ENCODE results near the gene VPS25.

VPS25 gene

DNA sequence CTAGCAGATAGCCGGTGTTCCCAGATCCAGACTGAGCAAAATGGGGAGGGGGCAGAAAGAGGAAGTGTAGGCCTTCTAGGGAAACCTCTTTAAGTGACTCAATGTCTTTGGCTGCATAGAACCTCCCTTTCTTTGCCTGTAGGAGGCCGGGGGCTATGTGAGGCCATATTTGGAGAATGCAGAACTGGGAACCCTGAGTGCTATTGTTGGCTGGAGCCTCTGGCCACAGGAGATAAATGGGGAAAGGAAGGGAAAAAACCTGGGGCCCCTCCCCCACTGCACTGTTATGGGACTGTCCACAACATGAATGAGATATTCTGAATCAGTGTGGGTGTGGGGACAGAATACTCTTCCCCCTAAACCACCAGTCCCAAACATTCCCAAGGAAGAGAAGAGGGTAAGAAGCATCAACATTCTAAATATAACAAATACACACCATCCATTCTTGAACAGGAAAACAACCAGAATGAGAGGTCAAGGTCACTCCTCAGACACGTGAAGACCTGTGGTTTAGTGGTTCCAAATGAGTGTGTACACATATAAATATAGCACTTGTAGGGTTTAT is 2.4 kb downstream of the VPS25 start:
- Histone ChIP-seq H3K9me3 (ENCODE audit: control insufficient read depth, low read length) (no peaks in the 10 kb centered on the region), H3K4me2 (ENCODE audit: low read length) (no peak overlapping the region), H3K4me3 (ENCODE audit: low read depth, low read length) (no peak overlapping the region), H3K79me2 (no peaks in the 10 kb centered on the region), H3K27me3 (ENCODE audit: control insufficient read depth, insufficient read depth, low read length) (no peaks in the 10 kb centered on the region), H3K36me3 (ENCODE audit: control insufficient read depth, insufficient read depth, low read length) (no peaks in the 10 kb centered on the region), H3K9ac (no peak overlapping the region), H2AFZ (no peak overlapping the region), H3K4me1 (no peaks in the 10 kb centered on the region), H3K27ac (no peak overlapping the region)
- TF ChIP-seq, protein P1, sequence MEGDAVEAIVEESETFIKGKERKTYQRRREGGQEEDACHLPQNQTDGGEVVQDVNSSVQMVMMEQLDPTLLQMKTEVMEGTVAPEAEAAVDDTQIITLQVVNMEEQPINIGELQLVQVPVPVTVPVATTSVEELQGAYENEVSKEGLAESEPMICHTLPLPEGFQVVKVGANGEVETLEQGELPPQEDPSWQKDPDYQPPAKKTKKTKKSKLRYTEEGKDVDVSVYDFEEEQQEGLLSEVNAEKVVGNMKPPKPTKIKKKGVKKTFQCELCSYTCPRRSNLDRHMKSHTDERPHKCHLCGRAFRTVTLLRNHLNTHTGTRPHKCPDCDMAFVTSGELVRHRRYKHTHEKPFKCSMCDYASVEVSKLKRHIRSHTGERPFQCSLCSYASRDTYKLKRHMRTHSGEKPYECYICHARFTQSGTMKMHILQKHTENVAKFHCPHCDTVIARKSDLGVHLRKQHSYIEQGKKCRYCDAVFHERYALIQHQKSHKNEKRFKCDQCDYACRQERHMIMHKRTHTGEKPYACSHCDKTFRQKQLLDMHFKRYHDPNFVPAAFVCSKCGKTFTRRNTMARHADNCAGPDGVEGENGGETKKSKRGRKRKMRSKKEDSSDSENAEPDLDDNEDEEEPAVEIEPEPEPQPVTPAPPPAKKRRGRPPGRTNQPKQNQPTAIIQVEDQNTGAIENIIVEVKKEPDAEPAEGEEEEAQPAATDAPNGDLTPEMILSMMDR (IDR thresholded peaks at IDR 0.05): no peak

DNA sequence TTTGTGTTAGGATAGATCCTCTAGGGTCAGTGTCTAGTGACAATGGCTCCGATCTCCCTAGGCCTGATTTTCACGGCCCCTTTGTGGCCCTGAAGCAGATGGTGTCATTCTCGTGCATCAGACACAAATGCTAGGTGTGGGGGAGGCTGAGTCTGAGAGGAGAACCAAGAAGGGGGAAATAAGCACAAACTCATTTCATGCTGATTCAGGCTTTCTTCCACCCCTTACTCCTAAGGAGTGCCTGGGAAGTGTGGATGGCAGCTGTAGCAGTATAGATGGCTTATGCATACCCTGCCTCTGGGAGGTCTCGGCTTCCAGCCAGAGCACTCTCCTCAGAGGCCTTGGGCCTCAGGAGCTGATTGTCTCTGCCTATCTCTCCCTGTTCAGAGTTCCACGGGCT is 5.3 kb downstream of the VPS25 start:
- H3K9ac ChIP-seq: no peak overlapping the region
- H3K4me3 ChIP-seq (ENCODE audit: low read depth, low read length): no peak overlapping the region
- H3K36me3 ChIP-seq (ENCODE audit: control insufficient read depth, insufficient read depth, low read length): no peaks in the 10 kb centered on the region
- TF ChIP-seq, protein P1 (IDR thresholded peaks at IDR 0.05): no peak
- no peaks in the 10 kb centered on the region for H3K9me3 ChIP-seq (ENCODE audit: control insufficient read depth, low read length)
- H3K4me2 ChIP-seq (ENCODE audit: low read length): no peak overlapping the region
- H3K4me1 ChIP-seq: no peaks in the 10 kb centered on the region
- no peaks in the 10 kb centered on the region for H3K27me3 ChIP-seq (ENCODE audit: control insufficient read depth, insufficient read depth, low read length)
- no peak overlapping the region for H2AFZ ChIP-seq
- H3K79me2 ChIP-seq: no peaks in the 10 kb centered on the region
- no peak overlapping the region for H3K27ac ChIP-seq

DNA sequence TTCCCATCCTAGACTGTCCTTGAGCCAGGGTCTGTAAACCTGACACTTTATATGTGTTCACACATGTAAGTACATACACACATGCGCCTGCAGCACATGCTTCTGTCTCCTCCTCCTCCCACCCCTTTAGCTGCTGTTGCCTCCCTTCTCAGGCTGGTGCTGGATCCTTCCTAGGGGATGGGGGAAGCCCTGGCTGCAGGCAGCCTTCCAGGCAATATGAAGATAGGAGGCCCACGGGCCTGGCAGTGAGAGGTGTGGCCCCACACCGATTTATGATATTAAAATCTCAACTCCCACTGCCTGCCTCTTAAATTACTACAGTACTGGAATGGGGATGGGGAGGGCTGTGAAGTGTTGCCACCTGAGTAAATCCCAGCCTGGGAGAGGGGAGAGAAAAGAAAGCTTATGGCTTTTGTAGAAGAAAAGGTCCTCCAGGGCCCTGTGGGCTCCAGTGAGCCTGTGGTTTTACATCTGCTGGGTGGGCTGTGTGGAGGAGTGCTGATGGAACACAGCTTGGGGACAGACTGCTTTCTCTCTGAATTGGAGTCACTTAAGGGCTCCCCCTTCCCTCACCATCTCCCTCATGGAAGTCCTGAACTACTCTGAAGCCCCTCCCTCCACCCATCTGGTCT is 6.2 kb downstream of the VPS25 start:
- Histone ChIP-seq H3K4me1 (no peaks in the 10 kb centered on the region), H3K79me2 (no peaks in the 10 kb centered on the region), H3K4me2 (ENCODE audit: low read length) (no peak overlapping the region), H3K9ac (no peak overlapping the region), H3K4me3 (ENCODE audit: low read depth, low read length) (no peak overlapping the region), H3K27me3 (ENCODE audit: control insufficient read depth, insufficient read depth, low read length) (no peaks in the 10 kb centered on the region), H3K27ac (no peak overlapping the region), H3K9me3 (ENCODE audit: control insufficient read depth, low read length) (no peaks in the 10 kb centered on the region), H3K36me3 (ENCODE audit: control insufficient read depth, insufficient read depth, low read length) (no peaks in the 10 kb centered on the region), H2AFZ (no peak overlapping the region)
- TF ChIP-seq, protein P1 (IDR thresholded peaks at IDR 0.05): no peak

DNA sequence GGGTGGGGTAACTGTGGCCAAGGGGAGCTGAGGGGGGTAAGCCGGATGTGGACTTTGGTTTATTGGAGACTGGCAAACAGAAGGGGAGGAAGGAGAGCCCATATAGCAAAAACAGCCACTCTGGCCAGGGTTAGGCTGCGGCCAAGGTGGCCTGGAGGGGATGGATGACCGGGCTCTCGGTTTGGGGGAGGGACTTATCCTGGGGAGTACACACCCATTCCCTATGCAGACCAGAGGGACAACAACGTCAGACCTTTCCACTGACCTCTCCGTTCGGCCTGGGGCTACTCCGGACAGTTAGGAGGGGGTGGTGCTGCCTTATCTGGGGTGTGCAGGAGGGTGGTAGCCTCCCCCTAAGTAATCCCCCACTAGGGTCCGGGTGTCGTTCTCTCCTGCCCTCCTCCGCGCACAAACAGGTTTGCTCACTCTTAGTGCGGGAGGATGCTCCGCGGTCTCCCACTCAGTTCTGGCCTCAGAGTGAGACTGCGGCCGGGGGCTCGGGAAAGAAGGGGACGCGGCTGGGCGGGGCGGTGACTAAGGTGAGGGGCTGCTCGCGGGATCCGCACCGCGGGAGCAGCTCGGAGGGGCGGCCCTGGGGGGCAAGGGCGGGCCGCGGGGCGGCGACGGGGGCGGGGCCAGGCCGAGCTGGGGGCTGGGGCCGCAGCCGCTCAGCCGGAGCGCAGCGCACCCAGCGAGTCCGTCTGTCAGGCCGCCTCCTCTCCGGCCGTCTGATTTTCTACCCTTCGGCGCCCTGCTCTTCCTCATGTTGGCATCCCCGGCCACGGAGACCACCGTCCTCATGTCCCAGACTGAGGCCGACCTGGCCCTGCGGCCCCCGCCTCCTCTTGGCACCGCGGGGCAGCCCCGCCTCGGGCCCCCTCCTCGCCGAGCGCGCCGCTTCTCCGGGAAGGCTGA is 6.9 kb downstream of the VPS25 start, which contains the start of gene WNK4:
Gene WNK4 (plus strand): TSS at position 675 of the 915 bp plus-strand sequence. CDS start 89 bp downstream, at position 764.
- H3K4me2 ChIP-seq (ENCODE audit: low read length): no peak within 1 kb of the TSS
- no peaks in the 10 kb centered on the region for H3K4me1 ChIP-seq
- H3K36me3 ChIP-seq (ENCODE audit: control insufficient read depth, insufficient read depth, low read length): no peaks in the 10 kb centered on the region
- H2AFZ ChIP-seq: peak within 1 kb of the TSS; percentile 60
- no peak within 1 kb of the TSS for H3K27ac ChIP-seq
- H3K9me3 ChIP-seq (ENCODE audit: control insufficient read depth, low read length): no peaks in the 10 kb centered on the region
- H3K79me2 ChIP-seq: no peaks in the 10 kb centered on the region
- peaks cover 1% of the 10 kb centered on the region for H3K27me3 ChIP-seq (ENCODE audit: control insufficient read depth, insufficient read depth, low read length)
- TF ChIP-seq, protein P1 (IDR thresholded peaks at IDR 0.05): no peak
- no peak within 1 kb of the TSS for H3K9ac ChIP-seq
- H3K4me3 ChIP-seq (ENCODE audit: low read depth, low read length): no peak within 1 kb of the TSS

All from parathyroid adenoma (tissue), 2 donors.